Measurements from ENCODE around the gene PHF20. TPM values are rescaled to one million over a fixed set of nuclear protein-coding genes. Genes with fewer than 3 reads are reported as not detected.
"Not testable (repeated sequence)": the region's sequence is repeated elsewhere in the genome, so short reads cannot be mapped to it uniquely, and the experiment has no call there.

The PHF20 gene
- polyA plus RNA-seq, 3 donors = 54.7 to 78.2 (median 73.6) TPM

DNA sequence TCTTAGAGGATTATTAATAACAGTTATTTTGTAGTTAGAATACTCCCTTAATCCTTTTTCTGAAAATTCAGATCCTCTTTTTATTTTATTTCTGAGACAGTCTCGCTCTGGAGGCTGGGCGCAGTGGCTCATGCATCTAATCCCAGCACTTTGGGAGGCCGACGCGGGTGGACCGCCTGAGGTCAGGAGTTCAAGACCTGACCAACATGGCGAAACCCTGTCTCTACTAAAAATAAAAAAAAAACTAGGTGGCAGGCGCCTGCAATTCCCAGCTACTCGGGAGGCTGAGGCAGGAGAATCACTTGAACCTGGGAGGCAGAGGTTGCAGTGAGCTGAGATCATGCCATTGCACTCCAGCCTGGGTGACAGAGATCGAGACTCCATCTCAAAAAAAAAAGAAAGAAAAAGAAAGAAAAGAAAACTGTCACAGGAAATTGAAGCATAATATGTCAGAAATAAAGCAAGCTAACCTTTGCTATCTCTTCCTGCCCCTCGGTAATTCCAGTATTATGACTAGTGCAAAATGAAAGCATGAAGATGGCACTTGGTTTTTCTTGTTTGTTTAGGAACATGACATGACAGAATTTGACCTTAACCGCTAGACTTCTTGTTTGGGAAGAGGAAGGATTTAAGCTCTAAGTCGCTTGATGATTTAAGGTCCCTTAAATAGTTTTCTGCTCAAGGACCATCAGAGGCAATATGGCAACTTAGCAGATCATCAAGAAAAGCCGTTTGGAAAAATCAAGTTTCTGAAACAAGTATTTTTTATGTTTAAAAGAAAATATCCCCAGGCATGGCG is 27.9 kb upstream of the PHF20 start:
- Mint-ChIP-seq H3K4me1 (peaks cover 38% of the 10 kb centered on the region), H3K27ac (peak overlapping the region; percentile 97 to 100 (median 100)), H3K36me3 (peaks cover 21% of the 10 kb centered on the region in 2 donors), H3K27me3 (ENCODE audit: low read depth in 3 of 3) (peaks cover 0 to 2% (median 0%) of the 10 kb centered on the region in 3 donors), H3K9me3 (no peaks in the 10 kb centered on the region), H3K4me3 (peak overlapping the region; percentile 99)
- peaks cover 50% of the 10 kb centered on the region for H3K79me2 ChIP-seq (ENCODE audit: insufficient read depth, low read length)
- peak overlapping the region; percentile 23 for H2AFZ ChIP-seq (ENCODE audit: insufficient read depth, low read depth, low read length, poor library complexity, severe bottlenecking)
- H4K20me1 ChIP-seq (ENCODE audit: insufficient read depth, low read length) = peaks cover 26% of the 10 kb centered on the region
- H3K27me3 ChIP-seq (ENCODE audit: control insufficient read depth in 2 of 2, insufficient read depth in 2 of 2, low read length in 2 of 2) = no peaks in the 10 kb centered on the region
- DNase-seq = peak; percentile 47 to 72 (median 65)
- intact Hi-C loops (cut with micrococcal nuclease) = loop anchor here in 1 of 2 donors (5.0 kb wide), 1 partner anchor 127 kb away; the partner anchor contains the start of gene SPAG4
- peak overlapping the region; percentile 70 to 91 (median 78) for H3K4me3 ChIP-seq (replicated peaks in 1 of 3; ENCODE audit: low read depth in 2 of 3, low read length in 3 of 3)
- peak overlapping the region; percentile 84 for H3K9ac ChIP-seq (ENCODE audit: insufficient read depth, low read length, poor library complexity, severe bottlenecking)
- H3K36me3 ChIP-seq (replicated peaks in 1 of 2; ENCODE audit: control insufficient read depth in 1 of 2, insufficient read depth in 2 of 2, low read length in 2 of 2) = peaks cover 18 to 19% of the 10 kb centered on the region in 2 donors
- TF ChIP-seq, protein P1, sequence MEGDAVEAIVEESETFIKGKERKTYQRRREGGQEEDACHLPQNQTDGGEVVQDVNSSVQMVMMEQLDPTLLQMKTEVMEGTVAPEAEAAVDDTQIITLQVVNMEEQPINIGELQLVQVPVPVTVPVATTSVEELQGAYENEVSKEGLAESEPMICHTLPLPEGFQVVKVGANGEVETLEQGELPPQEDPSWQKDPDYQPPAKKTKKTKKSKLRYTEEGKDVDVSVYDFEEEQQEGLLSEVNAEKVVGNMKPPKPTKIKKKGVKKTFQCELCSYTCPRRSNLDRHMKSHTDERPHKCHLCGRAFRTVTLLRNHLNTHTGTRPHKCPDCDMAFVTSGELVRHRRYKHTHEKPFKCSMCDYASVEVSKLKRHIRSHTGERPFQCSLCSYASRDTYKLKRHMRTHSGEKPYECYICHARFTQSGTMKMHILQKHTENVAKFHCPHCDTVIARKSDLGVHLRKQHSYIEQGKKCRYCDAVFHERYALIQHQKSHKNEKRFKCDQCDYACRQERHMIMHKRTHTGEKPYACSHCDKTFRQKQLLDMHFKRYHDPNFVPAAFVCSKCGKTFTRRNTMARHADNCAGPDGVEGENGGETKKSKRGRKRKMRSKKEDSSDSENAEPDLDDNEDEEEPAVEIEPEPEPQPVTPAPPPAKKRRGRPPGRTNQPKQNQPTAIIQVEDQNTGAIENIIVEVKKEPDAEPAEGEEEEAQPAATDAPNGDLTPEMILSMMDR (IDR thresholded peaks at IDR 0.05) = no peak
- 20% methylated on average over 9 of the region's 15 CpGs for WGBS (ENCODE audit: insufficient coverage)
- peaks cover 38 to 48% of the 10 kb centered on the region in 2 donors for H3K4me1 ChIP-seq (ENCODE audit: control insufficient read depth in 1 of 2, insufficient read depth in 2 of 2, low read length in 2 of 2)
- H3K27ac ChIP-seq (ENCODE audit: low read depth in 1 of 2, low read length in 2 of 2) = peak overlapping the region; percentile 99
- no peaks in the 10 kb centered on the region for H3K9me3 ChIP-seq (replicated peaks in 1 of 2; ENCODE audit: control insufficient read depth in 1 of 2, insufficient read depth in 1 of 2, low read length in 2 of 2)
- peak overlapping the region; percentile 90 for H3K4me2 ChIP-seq (replicated peaks; ENCODE audit: extremely low read depth, low read length, poor library complexity, severe bottlenecking)

DNA sequence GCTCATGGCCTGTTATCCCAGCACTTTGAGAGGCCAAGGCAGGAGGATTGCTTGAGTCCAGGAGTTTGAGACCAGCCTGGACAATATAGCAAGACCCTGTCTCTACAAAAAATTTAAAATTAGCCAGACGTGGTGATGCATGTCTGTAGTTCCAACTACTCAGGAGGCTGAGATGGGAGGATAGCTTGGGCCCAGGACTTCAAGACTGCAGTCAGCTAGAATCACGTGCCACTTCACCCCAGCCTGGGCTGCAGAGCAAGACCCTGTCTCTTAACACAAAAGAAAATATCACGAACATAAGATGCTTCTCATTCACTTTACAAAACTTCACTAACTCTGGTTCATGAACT is 27.3 kb upstream of the PHF20 start:
- H3K9me3 Mint-ChIP-seq; DNase-seq; H3K27me3 ChIP-seq (ENCODE audit: control insufficient read depth in 2 of 2, insufficient read depth in 2 of 2, low read length in 2 of 2); H3K9me3 ChIP-seq (replicated peaks in 1 of 2; ENCODE audit: control insufficient read depth in 1 of 2, insufficient read depth in 1 of 2, low read length in 2 of 2); H3K27me3 Mint-ChIP-seq (ENCODE audit: low read depth in 3 of 3): not testable (repeated sequence)
- H3K27ac Mint-ChIP-seq = peak overlapping the region; percentile 97 to 100 (median 100)
- peaks cover 16 to 17% of the 10 kb centered on the region in 2 donors for H3K36me3 Mint-ChIP-seq
- H2AFZ ChIP-seq (ENCODE audit: insufficient read depth, low read depth, low read length, poor library complexity, severe bottlenecking) = peak overlapping the region; percentile 23
- peak overlapping the region in 1 of 3 experiments; percentile 91 for H3K4me3 ChIP-seq (replicated peaks in 1 of 3; ENCODE audit: low read depth in 2 of 3, low read length in 3 of 3)
- 100% methylated on average over 2 of the region's 3 CpGs for WGBS (ENCODE audit: insufficient coverage)
- peaks cover 35% of the 10 kb centered on the region for H3K4me1 Mint-ChIP-seq
- H3K4me3 Mint-ChIP-seq = peak overlapping the region in 1 of 2 donors; percentile 99
- peaks cover 34 to 43% of the 10 kb centered on the region in 2 donors for H3K4me1 ChIP-seq (ENCODE audit: control insufficient read depth in 1 of 2, insufficient read depth in 2 of 2, low read length in 2 of 2)
- peak overlapping the region; percentile 90 for H3K4me2 ChIP-seq (replicated peaks; ENCODE audit: extremely low read depth, low read length, poor library complexity, severe bottlenecking)
- H3K27ac ChIP-seq (ENCODE audit: low read depth in 1 of 2, low read length in 2 of 2) = peak overlapping the region; percentile 99
- peaks cover 44% of the 10 kb centered on the region for H3K79me2 ChIP-seq (ENCODE audit: insufficient read depth, low read length)
- peaks cover 12 to 13% of the 10 kb centered on the region in 2 donors for H3K36me3 ChIP-seq (replicated peaks in 1 of 2; ENCODE audit: control insufficient read depth in 1 of 2, insufficient read depth in 2 of 2, low read length in 2 of 2)
- intact Hi-C loops (cut with micrococcal nuclease) = loop anchor here in 1 of 2 donors (5.0 kb wide), 1 partner anchor 127 kb away; the partner anchor contains the start of gene SPAG4
- H3K9ac ChIP-seq (ENCODE audit: insufficient read depth, low read length, poor library complexity, severe bottlenecking) = peak overlapping the region; percentile 84
- H4K20me1 ChIP-seq (ENCODE audit: insufficient read depth, low read length) = peaks cover 20% of the 10 kb centered on the region
